ENCODE measurements around the gene ANKRD10.

DNA sequence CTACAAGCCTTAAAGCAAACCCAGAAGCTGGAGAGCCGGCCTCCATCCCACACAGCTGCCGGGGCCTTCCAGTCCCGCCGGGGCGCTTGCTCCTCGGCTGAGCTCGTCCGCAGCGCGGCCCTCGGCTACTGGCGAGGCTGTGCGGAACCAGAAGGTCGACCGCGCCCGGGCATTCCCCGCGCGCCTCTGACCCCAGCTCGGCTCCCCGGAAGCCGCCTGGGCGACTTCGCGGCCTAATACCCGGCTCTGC, 863 bp downstream of the ANKRD10 start:
- TF ChIP-seq POLR2A (IDR thresholded peaks at IDR 0.05): no peak
- TF ChIP-seq CTCF (IDR thresholded peaks at IDR 0.05): no peak
